OCI-LY7 (cell line): ENCODE data around the gene STRA8. TPM values are rescaled to one million over a fixed set of nuclear protein-coding genes. Genes with fewer than 3 reads are reported as not detected.
"Not testable (repeated sequence)": the region's sequence is repeated elsewhere in the genome, so short reads cannot be mapped to it uniquely, and the experiment has no call there.

ENCODE experiments used
- BruUV-seq: library from RNA; stranded (reverse); fragments of 400-500 nt; replicated peaks from 2 replicates; lab custom pipeline; 2021; lab: Mats Ljungman, UMichigan
- CTCF ChIA-PET: fragments of 300-600 bp; sonication (Branson Sonifier 250); formaldehyde crosslinking; loops from one replicate; lab custom pipeline; 2022; ENCODE audit warnings: antibody characterized with exemption; ENCODE audit not compliant: unreplicated experiment; lab: Charles Lee
- POLR2A ChIA-PET: fragments of 300-600 bp; sonication (Branson Sonifier 250); formaldehyde crosslinking; loops from one replicate; lab custom pipeline; 2022; ENCODE audit warnings: antibody characterized with exemption; lab: Charles Lee
- DNase-seq: peaks from one replicate; pipeline ENCODE4 v3.0.0-alpha.2; 2015; ENCODE audit warnings: low spot score
- H2AFZ ChIP-seq: fragments of 200-600 bp; sonication (generic), shearing (Covaris generic); 2 replicates; pipeline ENCODE4 v1.6.1; 2014; ENCODE audit warnings: mild to moderate bottlenecking, antibody characterized with exemption, low read length, moderate library complexity
- H3K27ac ChIP-seq: fragments of 200-600 bp; sonication (generic); 2 replicates; pipeline ENCODE4 v1.5.1; 2014; ENCODE audit warnings: mixed run types, low read depth, mild to moderate bottlenecking, moderate library complexity, low read length, inconsistent platforms; ENCODE audit not compliant: poor library complexity, severe bottlenecking
- H3K36me3 ChIP-seq: fragments of 200-600 bp; sonication (generic); 2 replicates; pipeline ENCODE4 v1.6.1; 2014; ENCODE audit warnings: mild to moderate bottlenecking, antibody characterized with exemption, low read length, moderate library complexity, mixed read lengths; ENCODE audit not compliant: insufficient read depth
- H3K4me1 ChIP-seq: fragments of 200-600 bp; sonication (generic); 2 replicates; pipeline ENCODE4 v1.5.1; 2014; ENCODE audit warnings: mild to moderate bottlenecking, low read length; ENCODE audit not compliant: insufficient read depth, poor library complexity, severe bottlenecking
- H3K4me2 ChIP-seq: fragments of 200-600 bp; sonication (generic); 2 replicates; pipeline ENCODE4 v1.6.1; 2014; ENCODE audit warnings: mild to moderate bottlenecking, low read length
- H3K4me3 ChIP-seq: fragments of 200-600 bp; sonication (generic); 2 replicates; pipeline ENCODE4 v1.5.1; 2014; ENCODE audit warnings: mild to moderate bottlenecking, low read depth, low read length; ENCODE audit not compliant: poor library complexity, severe bottlenecking
- H3K79me2 ChIP-seq: fragments of 200-600 bp; sonication (generic); 2 replicates; pipeline ENCODE4 v1.6.1; 2016; ENCODE audit warnings: low read depth, mild to moderate bottlenecking, low read length, moderate library complexity, mixed read lengths; ENCODE audit not compliant: insufficient read depth
- H3K9me2 ChIP-seq: fragments of 200-600 bp; sonication (generic); 2 replicates; pipeline ENCODE4 v1.6.1; 2016; ENCODE audit warnings: mild to moderate bottlenecking, low read length, mixed read lengths; ENCODE audit not compliant: insufficient read depth
- H3K9me3 ChIP-seq: fragments of 200-600 bp; sonication (generic); 2 replicates; pipeline ENCODE4 v1.6.1; 2014; ENCODE audit warnings: mild to moderate bottlenecking, mixed run types, low read length, mixed read lengths
- H4K20me1 ChIP-seq: fragments of 200-600 bp; sonication (generic); 2 replicates; pipeline ENCODE4 v1.6.1; 2014; ENCODE audit warnings: mild to moderate bottlenecking, antibody characterized with exemption, low read length, moderate library complexity, mixed read lengths; ENCODE audit not compliant: insufficient read depth
- CTCF ChIP-seq: fragments of 200-600 bp; sonication (generic); conservative IDR thresholded peaks from 2 replicates; pipeline ENCODE4 v1.5.1; 2014; ENCODE audit warnings: mild to moderate bottlenecking, antibody characterized with exemption, low read length, moderate library complexity, mixed read lengths
- EZH2phosphoT487 ChIP-seq: fragments of 200-600 bp; sonication (generic); IDR thresholded peaks from 2 replicates; pipeline ENCODE4 v1.6.1; 2018; ENCODE audit warnings: low read depth, borderline replicate concordance, mild to moderate bottlenecking, mixed run types, antibody characterized with exemption, low read length, moderate library complexity, mixed read lengths
- intact Hi-C: fragments of 100-400 bp; cut with micrococcal nuclease; formaldehyde crosslinking; loops from one replicate; pipeline ENCODE4 v1.10.0; 2022; ENCODE audit not compliant: unreplicated experiment
- total RNA-seq, 2 experiments: library from RNA; depleted of rRNA in 1 of 2; stranded (reverse); fragments of >200 nt in 1 of 2; shearing (Covaris generic) in 1 of 2; gene quantifications; 2 replicates each; pipeline ENCODE4 v1.2.3, GENCODE V29; 2014 to 2022

The STRA8 gene
- total RNA-seq, 2 experiments from 2014 or later = not detected

- CTCF ChIA-PET = interaction anchor here (0.9 kb wide), 1 partner anchor 23 kb away, joined by 3 read pairs; no protein-coding TSS in a partner anchor
- Histone ChIP-seq H3K4me1 (peaks cover 6% of the 10 kb centered on the region), H4K20me1 (no peaks in the 10 kb centered on the region), H3K36me3 (no peaks in the 10 kb centered on the region), H3K4me3 (peak within 1 kb of the TSS; percentile 82), H2AFZ (peak within 1 kb of the TSS; percentile 95), H3K27ac (no peak within 1 kb of the TSS), H3K9me2 (no peaks in the 10 kb centered on the region), H3K9me3 (no peaks in the 10 kb centered on the region), H3K79me2 (no peaks in the 10 kb centered on the region), H3K4me2 (peak within 1 kb of the TSS; percentile 98)
- TF ChIP-seq CTCF (peak; percentile 51), EZH2phosphoT487 (no peak)
- intact Hi-C loops = loop anchor here (1.0 kb wide), 1 partner anchor 41 kb away; the partner anchor contains the start of gene CYREN
- no TSS peak for BruUV-seq
- peak; percentile 93 for DNase-seq
- POLR2A ChIA-PET = no interaction called here
Measured at GRCh38 chr7:135211179-135211945, 22.3 kb upstream of the STRA8 start, which contains the start of gene WDR91. WDR91 (minus strand) TSS chr7:135211526; CDS start chr7:135211502, 24 bp downstream.

GRCh38 chr7:135211946-135212685, 21.5 kb upstream of the STRA8 start:
- H3K9me3 ChIP-seq, H3K36me3 ChIP-seq, CTCF ChIA-PET, H3K4me1 ChIP-seq, H3K79me2 ChIP-seq, H4K20me1 ChIP-seq, H3K9me2 ChIP-seq, H3K27ac ChIP-seq, POLR2A ChIA-PET, DNase-seq, BruUV-seq: not testable (repeated sequence)
- intact Hi-C loops = loop anchor here (1.0 kb wide), 1 partner anchor 42 kb away; the partner anchor contains the start of gene CYREN
- peak overlapping the region; percentile 98 for H3K4me2 ChIP-seq
- H3K4me3 ChIP-seq = peak overlapping the region; percentile 82
- peak overlapping the region; percentile 95 for H2AFZ ChIP-seq

- Histone ChIP-seq H3K36me3 (no peaks in the 10 kb centered on the region), H3K9me3 (no peaks in the 10 kb centered on the region), H3K27ac (no peak overlapping the region), H3K79me2 (no peaks in the 10 kb centered on the region), H3K4me2 (no peak overlapping the region), H3K4me3 (no peak overlapping the region), H4K20me1 (no peaks in the 10 kb centered on the region), H2AFZ (no peak overlapping the region), H3K9me2 (no peaks in the 10 kb centered on the region), H3K4me1 (peaks cover 6% of the 10 kb centered on the region)
- POLR2A ChIA-PET = interaction anchor here (0.6 to 1.6 kb wide), 3 partner anchors 10 to 210 kb away, joined by 3 to 5 read pairs (median 3); no protein-coding TSS in a partner anchor
- no peak for TF ChIP-seq EZH2phosphoT487
- no peak for TF ChIP-seq CTCF
- BruUV-seq = no TSS peak
- CTCF ChIA-PET = no interaction called here
- DNase-seq = no peak
- intact Hi-C loops = no loop called here
Measured at GRCh38 chr7:135213831-135214230, 19.8 kb upstream of the STRA8 start.
